H7 (cell line): ENCODE data around the gene TCF7L2. TPM values are rescaled to one million over a fixed set of nuclear protein-coding genes. Genes with fewer than 3 reads are reported as not detected.
"Not testable (repeated sequence)": the region's sequence is repeated elsewhere in the genome, so short reads cannot be mapped to it uniquely, and the experiment has no call there.

Experiments
- DNase-seq: peaks from one replicate; pipeline ENCODE4 v3.0.0; 2012
- H3K27me3 ChIP-seq: 2 replicates; pipeline ENCODE4 v1.6.0; 2011; ENCODE audit warnings: mild to moderate bottlenecking, low read length; ENCODE audit not compliant: control insufficient read depth, insufficient read depth
- H3K36me3 ChIP-seq: replicated peaks from 2 replicates; pipeline ENCODE4 v1.5.1; 2011; ENCODE audit warnings: low read length; ENCODE audit not compliant: control insufficient read depth, insufficient read depth
- H3K4me3 ChIP-seq: 2 replicates; pipeline ENCODE4 v1.5.1; 2011; ENCODE audit warnings: low read depth, mild to moderate bottlenecking, control low read depth, low read length, moderate library complexity; ENCODE audit not compliant: insufficient read depth
- total RNA-seq: library from RNA; depleted of rRNA; stranded (reverse); fragments of >200 nt; shearing (Covaris generic); gene quantifications from 2 replicates; pipeline ENCODE4 v1.2.3, GENCODE V29; 2014

The TCF7L2 gene
- total RNA-seq, 1 experiment from 2014 or later: 10.1 TPM

DNA sequence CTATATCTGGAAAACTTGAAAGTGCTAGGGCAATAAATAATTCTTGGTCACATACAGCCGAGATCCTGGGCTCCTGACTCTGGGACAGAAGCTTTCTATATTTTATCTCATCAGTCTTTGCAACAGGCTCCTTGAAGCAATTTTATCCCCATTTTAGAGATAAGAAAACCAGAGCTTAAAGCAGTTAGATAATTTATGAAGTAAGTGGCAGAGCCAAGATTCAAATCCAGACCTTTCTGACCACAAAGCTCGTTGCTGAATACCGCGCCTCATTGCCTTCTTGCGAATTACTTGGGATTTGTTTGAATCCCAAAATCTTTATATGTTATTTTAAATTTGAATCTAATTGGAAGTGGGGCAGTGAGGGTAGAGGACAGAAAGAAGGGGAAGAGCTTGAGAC is 106.0 kb downstream of the TCF7L2 start:
- Histone ChIP-seq H3K36me3 (0 out of 2 replicates have a peak, but pooled peaks cover 2% of the 10 kb centered on the region), H3K27me3 (no peaks in the 10 kb centered on the region), H3K4me3 (no peak overlapping the region)
- no peak for DNase-seq

DNA sequence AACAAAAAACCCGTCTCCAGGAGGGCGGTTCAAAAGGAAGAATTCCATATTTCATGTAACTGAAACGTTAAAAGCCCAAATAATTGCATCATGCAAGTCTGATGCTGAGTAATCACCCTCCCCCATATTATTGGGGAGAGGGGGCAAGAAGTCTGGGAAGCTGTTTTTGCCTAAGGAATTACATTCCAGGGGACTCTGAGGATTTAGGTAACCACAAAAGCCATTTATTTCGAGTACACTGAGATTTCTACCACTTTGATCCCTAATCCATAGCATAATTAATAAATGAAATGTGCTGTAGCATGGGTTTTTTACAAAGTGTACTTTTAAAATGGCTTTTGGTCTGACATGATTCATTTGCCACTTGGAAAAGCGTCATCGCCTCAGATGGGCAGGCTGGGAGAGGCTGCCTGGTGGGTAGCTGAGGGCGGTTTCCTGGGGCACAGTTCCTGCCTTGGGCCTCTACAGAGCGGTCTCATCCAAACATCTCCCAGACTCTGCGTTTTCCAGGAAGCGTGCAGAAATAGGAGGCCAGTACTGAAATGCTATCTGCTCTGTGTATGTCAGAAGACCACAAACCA is 106.5 kb downstream of the TCF7L2 start:
- no peak overlapping the region for H3K4me3 ChIP-seq
- H3K27me3 ChIP-seq: no peaks in the 10 kb centered on the region
- H3K36me3 ChIP-seq: 0 out of 2 replicates have a peak, but pooled peaks cover 2% of the 10 kb centered on the region
- DNase-seq: no peak

DNA sequence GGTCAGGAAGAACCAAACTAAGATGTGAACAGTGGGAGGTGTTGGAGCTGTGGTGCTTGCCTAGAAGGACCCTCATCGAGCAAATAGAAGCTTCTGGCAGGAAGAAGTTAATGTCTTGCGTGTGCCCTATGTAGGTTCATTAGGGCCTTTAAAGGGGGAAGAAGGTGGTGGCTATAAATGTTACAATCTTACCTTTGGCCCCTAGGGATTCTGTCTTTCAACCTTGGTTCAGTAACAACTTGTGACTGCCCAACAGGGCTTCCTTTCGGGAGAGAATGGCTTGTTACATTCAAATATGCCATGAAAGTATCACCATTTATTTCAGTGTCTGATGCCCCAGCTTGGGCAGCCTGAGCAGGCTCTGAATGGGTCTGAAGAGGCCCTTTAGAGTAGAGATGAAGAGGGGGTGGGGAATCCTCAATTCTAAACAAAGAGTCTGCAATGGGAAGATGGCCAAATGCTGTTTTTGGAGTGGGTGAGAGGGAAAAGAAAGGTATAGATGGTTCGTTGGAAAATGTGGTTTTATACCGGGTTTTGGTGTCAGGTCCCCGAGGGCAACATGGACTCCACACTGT is 108.0 kb downstream of the TCF7L2 start:
- Histone ChIP-seq H3K36me3 (peaks cover 2% of the 10 kb centered on the region; the same call in 1 of the 2 replicates), H3K27me3 (no peaks in the 10 kb centered on the region), H3K4me3 (no peak overlapping the region)
- DNase-seq: no peak

DNA sequence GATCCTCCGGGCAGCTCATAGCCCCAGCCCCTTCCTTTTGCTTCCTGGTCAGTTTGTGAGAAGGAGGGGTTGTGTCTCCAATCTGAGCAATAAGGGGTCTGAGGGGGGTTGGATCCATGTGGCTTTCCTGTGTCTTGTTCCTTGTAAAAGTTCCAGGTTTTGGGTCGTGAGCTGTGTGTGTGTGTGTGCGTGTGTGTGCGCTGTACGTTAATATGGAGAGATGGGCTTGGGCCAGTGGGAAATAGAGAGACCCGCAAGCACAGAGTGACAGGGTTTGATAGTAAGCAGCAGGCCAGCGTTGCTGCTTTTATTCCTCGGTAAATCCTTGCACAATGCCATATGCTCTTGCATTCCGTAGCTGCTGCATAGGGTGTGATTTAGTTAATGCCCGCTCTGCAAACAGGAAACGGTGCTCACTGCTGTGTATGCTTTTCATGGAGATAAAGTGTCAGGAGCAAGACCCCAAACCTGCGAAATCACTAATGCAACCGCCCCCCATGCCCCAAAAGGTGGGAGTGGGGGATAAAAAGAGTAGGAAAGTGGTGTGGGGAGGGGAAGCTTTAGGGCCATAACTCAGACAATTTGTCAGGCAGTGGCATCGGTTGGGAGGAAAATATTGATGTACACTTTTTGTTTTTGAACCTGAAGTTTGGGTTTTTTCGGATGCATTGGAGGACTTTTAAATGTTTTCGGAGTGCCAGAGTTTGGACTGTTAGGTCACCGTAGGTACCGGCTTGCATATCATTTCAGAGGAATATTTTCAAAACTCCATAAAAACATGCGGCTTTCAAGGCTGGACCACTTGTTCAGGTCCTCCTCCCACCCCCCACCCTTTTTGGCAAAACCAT is 108.7 kb downstream of the TCF7L2 start:
- peaks cover 2% of the 10 kb centered on the region; the same call in 1 of the 2 replicates for H3K36me3 ChIP-seq
- no peak overlapping the region for H3K4me3 ChIP-seq
- H3K27me3 ChIP-seq: no peaks in the 10 kb centered on the region
- DNase-seq: no peak

DNA sequence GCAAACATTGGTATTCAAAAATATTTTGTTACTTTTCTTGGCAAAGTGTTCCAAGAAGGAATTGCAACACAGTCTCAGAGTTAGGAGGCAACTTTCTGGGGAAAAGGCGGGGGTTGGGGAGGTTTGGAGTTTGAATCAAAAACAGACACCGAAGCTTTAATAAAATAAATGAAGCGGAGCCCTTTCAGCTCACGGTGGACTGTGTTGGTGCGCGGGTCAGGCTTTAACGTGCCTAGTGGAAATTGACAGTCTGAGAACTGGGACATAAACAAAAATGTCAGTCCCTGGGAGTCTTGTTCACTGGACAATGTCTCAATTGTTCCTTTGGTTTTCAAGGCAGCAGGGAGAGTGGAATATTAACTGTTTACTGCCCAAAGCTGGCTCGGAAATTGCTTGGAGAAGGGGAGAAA is 109.3 kb downstream of the TCF7L2 start:
- peaks cover 2% of the 10 kb centered on the region; the same call in 1 of the 2 replicates for H3K36me3 ChIP-seq
- DNase-seq: no peak
- no peak overlapping the region for H3K4me3 ChIP-seq
- no peaks in the 10 kb centered on the region for H3K27me3 ChIP-seq

DNA sequence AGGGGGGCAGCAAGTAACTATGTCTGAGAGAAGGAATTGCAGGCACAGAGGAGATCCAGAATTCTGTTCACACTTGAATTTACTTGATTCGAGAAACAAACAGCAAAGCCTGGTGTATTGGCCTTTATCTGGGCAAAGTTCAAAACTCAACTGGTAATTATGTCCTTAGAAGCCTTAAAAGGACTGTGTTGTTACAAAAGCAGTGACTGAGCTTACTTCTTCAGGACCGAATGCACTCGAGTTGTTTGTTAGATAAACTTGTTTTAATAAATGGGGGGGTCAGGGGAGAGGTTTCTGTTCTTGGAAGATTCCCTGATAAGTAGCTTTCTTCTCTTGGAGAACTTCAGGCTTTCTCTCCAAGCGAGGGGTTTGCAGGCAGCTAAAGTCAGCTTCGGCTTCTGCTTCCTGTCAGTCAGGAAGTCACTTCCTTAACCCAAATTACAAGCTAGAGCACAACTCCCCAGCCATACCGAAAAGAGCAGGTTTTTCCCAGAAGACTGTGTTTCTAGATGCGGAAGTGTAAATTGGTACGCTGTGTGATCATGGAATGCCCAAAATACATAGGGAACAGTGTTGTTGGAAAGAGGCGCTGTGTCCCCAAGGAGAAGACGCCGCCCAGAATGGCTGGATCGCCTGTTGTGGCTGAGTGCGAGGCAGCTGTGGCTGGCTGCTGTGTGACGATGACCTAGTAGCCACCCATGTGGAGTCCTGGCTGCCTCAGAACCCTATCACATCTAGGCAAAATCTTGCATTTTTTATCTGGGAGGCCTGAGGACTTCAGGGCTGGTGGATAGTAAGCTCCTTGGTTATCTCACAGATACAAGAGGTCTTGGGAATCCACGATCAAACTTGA is 110.4 kb downstream of the TCF7L2 start:
- H3K27me3 ChIP-seq: no peaks in the 10 kb centered on the region
- peaks cover 2% of the 10 kb centered on the region; the same call in 1 of the 2 replicates for H3K36me3 ChIP-seq
- no peak overlapping the region for H3K4me3 ChIP-seq
- DNase-seq: no peak

DNA sequence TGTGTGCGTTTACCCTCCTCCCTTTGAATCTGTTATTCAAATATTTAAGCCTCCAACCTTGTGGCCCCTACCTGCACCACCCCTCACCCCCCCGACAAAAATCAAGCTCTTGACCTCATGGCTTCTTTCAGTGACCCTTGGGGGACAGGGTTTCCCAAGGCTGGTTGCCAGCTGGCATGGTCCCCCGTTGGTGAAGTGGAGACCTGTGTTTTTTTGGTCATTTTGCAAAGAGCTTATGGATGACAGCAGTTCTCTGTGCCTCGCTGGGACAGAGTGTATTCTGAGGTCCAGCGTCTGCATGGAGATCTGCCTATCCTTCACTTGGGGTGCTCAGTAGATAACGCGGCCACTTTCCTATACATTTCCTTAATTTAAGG is 111.0 kb downstream of the TCF7L2 start:
- no peak for DNase-seq
- H3K27me3 ChIP-seq: no peaks in the 10 kb centered on the region
- H3K4me3 ChIP-seq: no peak overlapping the region
- peaks cover 2% of the 10 kb centered on the region; the same call in 1 of the 2 replicates for H3K36me3 ChIP-seq

DNA sequence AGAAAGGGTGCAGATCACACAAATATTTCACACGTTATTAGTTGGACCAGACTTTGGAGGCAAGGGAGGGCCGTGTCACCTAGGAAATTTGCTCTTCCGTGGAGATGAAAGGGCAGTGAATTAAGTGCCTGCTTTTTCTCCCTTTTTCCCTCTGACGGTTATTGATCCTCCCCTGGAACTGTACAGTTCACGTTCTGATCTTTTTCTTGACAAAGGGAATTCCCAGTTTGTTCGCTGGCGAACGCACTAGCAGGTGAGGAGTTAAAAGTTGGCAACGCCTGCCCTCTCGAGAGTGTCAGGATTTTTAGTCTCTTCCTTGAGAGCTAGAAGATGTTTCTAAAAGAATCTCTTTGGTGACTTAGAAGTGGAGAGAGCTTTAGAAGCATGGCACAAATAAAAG is 111.5 kb downstream of the TCF7L2 start:
- Histone ChIP-seq H3K4me3 (no peak overlapping the region), H3K36me3 (peaks cover 2% of the 10 kb centered on the region; the same call in 1 of the 2 replicates), H3K27me3 (no peaks in the 10 kb centered on the region)
- no peak for DNase-seq

DNA sequence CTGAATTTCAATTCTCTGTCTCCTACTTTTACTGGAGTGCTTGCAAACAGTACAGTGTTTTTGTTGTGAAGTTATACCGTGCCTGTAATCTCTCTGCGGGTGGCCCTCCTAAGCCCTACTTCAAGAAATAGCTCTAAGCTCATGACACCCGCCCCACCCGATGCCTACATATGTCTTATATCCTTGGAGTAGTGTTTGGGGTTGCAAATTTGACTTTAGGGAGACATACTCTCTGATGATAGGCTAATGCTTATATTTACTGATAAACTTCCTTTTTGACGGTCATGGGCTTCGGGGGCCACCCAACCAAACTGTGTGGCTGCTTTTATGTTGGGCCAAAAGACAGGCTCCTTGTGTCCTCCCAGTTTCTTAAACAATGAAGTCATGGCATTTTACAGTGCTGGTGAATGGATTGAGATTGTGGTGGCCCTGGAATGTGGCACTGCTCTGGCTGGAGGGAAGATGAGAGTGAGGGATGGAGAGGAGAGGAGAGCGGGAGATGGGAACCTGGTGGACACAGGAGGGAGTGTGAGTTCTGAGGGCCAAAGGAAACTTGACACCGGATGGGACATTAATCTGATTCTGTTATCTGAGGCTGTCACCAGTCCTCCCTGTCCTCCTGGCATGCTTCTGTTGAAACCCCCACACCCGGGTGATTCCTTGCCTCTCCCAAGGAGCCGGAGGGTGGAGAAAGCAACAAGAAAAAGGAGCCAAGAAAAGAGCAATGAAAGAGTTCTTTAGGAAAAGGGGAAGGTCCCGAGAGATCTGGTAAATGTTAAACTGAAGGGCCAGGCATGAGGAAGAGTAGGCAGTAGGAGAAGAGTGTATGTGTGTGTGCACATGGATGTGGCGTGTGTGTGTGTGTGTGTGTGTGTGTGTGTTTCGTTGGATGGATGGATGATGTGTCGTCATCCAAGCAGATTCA is 113.3 kb downstream of the TCF7L2 start:
- no peak overlapping the region for H3K4me3 ChIP-seq
- H3K27me3 ChIP-seq: no peaks in the 10 kb centered on the region
- peak; percentile 60 for DNase-seq
- peaks cover 4% of the 10 kb centered on the region for H3K36me3 ChIP-seq

DNA sequence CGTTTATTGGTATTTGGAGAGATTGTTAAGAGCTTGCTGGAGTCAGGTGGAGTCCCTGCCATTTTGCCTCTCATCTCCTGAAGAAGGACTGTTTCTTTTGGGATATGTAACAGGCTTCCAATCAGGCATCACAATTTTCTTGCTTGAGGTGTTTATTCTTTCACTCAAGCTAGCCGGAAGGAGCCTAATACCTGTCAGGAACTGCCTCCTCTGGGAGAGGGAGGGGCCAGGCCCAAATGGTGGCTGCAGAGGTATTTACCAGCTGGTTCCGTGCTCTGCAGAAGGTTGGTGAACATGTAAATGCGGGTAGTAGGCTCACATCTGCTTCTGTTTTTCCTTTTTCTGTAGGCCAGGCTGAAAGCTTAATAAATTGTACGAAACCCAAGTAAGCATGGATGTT is 114.0 kb downstream of the TCF7L2 start:
- peaks cover 8% of the 10 kb centered on the region for H3K36me3 ChIP-seq
- no peak for DNase-seq
- H3K4me3 ChIP-seq: no peak overlapping the region
- no peaks in the 10 kb centered on the region for H3K27me3 ChIP-seq

DNA sequence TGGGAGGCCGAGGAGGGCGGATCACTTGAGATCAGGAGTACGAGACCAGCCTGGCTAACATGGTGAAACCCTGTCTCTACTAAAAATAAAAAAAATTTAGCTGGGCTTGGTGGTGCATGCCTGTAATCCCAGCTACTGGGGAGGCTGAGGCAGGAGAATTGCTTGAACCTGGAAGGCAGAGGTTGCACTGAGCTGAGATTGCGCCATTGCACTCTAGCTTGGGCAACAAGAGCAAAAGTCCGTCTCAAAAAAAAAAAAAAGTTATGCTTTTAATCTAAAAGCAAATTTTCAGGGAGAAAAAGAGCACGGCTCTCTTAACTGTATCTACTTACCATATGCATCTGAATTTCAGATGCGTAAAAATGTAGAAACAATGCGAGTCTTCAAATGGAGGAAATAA is 116.1 kb downstream of the TCF7L2 start:
- not testable (repeated sequence) for DNase-seq, H3K4me3 ChIP-seq, H3K27me3 ChIP-seq, H3K36me3 ChIP-seq

DNA sequence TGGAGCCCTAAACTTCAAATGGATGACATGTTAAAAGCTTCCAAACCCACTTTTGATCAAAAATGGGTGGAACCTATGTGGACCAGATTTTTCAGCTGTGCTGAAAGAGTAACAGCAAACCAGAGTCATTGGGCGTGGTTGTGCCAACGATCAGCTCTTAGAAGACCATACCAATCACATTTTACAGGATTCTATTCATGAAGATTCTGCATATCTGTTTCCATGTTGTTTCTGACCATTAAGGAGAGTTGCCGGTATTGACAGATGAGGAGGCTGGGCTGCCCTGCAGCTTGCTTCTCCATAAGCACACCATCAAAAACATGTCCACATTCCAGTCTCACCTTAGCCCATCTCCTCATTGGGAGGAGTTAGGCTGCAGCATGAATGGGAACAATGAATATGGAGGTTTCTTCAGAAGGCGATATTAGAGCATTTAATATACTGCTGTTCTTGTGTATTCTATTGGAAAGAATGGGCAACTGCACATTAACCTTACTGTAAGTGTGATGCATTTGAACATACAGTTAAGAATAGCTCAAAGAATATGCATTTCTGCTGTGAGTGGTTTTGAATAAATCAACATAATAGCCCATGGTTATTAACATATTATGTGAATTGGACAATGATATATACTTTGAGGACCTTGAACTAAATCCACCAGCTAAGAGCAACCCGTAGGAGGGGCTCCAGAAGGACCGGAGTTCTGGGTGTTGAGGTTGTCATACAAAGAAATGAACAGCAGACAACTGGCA is 116.7 kb downstream of the TCF7L2 start:
- DNase-seq: no peak
- no peaks in the 10 kb centered on the region for H3K27me3 ChIP-seq
- peaks cover 8% of the 10 kb centered on the region for H3K36me3 ChIP-seq
- H3K4me3 ChIP-seq: no peak overlapping the region

DNA sequence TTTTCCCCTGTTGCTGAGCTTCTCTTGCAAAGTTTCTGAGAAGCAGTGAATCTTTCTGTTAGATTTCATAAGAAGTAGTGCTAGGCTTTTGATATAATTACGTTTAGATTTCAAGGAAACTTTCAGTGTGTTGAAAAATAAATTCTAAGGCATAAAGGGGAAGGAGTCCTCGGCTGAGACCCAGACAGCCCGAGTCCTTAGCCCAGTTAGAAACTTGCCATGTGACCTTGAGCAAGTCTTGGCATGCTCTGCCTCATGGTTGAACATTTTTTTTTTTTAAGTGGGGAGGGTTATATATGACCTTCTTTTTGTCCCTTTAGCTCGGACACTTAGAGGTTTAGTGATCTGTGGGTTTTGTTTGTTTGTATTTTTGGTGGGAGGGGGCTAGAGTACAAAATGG is 117.5 kb downstream of the TCF7L2 start:
- Histone ChIP-seq H3K4me3 (no peak overlapping the region), H3K27me3 (no peaks in the 10 kb centered on the region), H3K36me3 (peaks cover 6% of the 10 kb centered on the region)
- DNase-seq: no peak
